ENCODE measurements around the gene UTF1. TPM values are rescaled to one million over a fixed set of nuclear protein-coding genes. Genes with fewer than 3 reads are reported as not detected.

UTF1 gene
- total RNA-seq, 2 donors from 2014 or later: not detected

DNA sequence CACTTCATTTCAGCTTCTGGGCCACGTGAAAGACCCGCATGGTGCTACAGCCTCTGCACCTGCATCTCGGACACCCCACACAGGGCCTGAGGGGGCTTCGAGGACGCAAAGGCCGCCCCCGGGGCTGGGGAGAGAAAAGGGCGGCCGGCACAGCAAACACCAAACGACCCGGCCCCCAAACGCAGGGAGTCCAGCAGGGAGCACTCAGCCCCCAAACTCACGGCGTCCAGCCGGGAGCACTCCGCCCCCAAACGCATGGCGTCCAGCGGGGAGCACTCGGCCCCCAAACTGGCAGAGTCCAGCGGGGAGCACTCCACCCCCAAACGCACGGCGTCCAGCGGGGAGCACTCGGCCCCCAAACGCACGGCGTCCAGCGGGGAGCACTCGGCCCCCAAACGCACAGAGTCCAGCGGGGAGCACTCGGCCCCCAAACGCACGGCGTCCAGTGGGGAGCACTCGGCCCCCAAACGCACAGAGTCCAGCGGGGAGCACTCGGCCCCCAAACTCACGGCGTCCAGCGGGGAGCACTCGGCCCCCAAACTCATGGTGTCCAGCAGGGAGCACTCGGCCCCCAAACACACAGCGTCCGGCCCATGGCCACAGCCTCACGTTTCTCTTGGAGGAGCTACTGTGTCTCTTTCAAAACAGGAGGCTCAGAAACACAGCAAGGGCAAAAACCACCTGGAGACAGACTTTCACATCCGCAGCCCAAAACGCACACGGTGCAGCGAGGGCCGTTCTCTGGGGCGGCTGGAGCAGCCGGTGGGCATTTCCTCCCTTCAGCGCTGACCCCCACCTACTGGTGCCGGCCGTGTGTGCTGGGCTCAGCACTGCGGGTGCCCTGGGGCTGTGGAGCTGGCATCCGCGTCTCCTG, 27.0 kb upstream of the UTF1 start:
- TF ChIP-seq, protein P1, sequence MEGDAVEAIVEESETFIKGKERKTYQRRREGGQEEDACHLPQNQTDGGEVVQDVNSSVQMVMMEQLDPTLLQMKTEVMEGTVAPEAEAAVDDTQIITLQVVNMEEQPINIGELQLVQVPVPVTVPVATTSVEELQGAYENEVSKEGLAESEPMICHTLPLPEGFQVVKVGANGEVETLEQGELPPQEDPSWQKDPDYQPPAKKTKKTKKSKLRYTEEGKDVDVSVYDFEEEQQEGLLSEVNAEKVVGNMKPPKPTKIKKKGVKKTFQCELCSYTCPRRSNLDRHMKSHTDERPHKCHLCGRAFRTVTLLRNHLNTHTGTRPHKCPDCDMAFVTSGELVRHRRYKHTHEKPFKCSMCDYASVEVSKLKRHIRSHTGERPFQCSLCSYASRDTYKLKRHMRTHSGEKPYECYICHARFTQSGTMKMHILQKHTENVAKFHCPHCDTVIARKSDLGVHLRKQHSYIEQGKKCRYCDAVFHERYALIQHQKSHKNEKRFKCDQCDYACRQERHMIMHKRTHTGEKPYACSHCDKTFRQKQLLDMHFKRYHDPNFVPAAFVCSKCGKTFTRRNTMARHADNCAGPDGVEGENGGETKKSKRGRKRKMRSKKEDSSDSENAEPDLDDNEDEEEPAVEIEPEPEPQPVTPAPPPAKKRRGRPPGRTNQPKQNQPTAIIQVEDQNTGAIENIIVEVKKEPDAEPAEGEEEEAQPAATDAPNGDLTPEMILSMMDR (IDR thresholded peaks at IDR 0.05): no peak
- Histone ChIP-seq H3K9me3 (no peaks in the 10 kb centered on the region), H3K27me3 (replicated peaks; ENCODE audit: insufficient read depth) (no peaks in the 10 kb centered on the region), H3K36me3 (no peaks in the 10 kb centered on the region), H3K4me3 (no peak overlapping the region), H3K27ac (no peak overlapping the region), H3K4me1 (ENCODE audit: control insufficient read depth in 1 of 2, low read depth in 2 of 2) (no peaks in the 10 kb centered on the region)
- ATAC-seq (ENCODE audit: insufficient number of reproducible peaks, low FRiP score, low read depth): no peak
- no peak for DNase-seq (ENCODE audit: low spot score)

DNA sequence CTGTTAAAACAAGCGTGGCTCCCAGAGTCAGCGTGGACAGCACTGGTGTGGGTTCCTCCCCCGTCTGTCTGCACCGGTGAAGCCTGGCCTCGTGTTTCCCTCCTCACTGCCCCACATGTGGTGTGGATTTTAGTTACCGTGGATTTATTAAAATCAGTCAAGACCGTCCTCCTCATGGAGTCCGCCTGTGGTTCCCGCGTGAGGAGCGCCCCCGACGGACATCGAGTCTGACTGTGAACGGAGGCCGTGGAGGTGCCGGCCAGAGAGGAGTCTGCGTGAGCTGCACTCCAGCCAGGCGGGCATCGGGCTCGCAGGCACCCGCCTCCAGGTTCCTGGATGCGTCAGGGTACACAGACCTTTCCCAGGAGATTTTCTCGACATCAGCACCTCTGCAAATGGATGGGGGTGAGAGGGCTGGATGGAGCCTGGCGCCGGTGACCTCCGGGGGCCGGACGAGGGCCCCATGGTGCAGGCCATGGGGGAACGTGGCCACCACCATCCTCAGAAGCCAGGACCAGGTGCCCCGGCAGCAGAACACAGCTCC, 26.3 kb upstream of the UTF1 start:
- H3K9me3 ChIP-seq: no peaks in the 10 kb centered on the region
- ATAC-seq (ENCODE audit: insufficient number of reproducible peaks, low FRiP score, low read depth): no peak
- no peaks in the 10 kb centered on the region for H3K27me3 ChIP-seq (replicated peaks; ENCODE audit: insufficient read depth)
- H3K4me1 ChIP-seq (ENCODE audit: control insufficient read depth in 1 of 2, low read depth in 2 of 2): no peaks in the 10 kb centered on the region
- TF ChIP-seq, protein P1 (IDR thresholded peaks at IDR 0.05): no peak
- H3K4me3 ChIP-seq: no peak overlapping the region
- no peak for DNase-seq (ENCODE audit: low spot score)
- H3K27ac ChIP-seq: no peak overlapping the region
- no peaks in the 10 kb centered on the region for H3K36me3 ChIP-seq

DNA sequence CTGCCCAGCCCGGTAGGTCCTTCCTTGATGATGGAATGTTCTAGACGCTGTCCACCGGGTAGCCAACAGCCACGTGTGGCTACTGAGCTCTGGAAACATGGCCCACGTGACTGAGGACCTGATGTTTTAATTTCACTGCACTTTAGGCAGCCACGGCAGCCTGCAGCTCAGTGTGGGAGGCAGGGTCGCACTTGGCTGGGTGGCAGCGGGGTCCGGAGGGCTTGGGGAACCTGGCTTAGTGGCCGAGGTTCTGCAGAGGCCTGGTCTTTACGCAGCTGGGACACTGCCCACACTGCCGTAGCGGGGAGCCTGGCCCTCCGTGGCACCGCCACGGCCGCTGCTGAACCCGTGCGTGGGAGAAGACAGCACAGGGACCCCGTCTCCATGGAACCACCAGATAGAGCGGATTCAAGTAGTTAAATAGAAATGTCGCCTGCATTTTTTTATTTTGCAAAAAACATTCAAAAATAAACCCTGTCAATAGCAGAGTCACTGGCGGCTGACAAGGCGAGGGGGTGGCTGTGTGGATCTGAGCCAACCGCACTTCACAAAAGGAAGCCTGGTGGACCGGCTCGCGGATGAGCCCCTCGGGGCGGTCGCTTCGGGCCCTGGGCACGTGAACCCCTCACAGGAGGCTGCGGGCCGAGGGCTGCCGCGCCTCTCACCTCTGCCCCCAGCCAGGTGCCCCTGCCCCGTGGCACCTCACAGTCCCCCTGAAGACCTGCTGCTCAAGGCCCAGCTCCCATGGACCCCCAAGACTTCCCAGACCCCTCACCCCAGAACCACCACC, 25.6 kb upstream of the UTF1 start:
- Histone ChIP-seq H3K9me3 (no peaks in the 10 kb centered on the region), H3K36me3 (no peaks in the 10 kb centered on the region), H3K27me3 (replicated peaks; ENCODE audit: insufficient read depth) (no peaks in the 10 kb centered on the region), H3K4me3 (no peak overlapping the region), H3K27ac (no peak overlapping the region), H3K4me1 (ENCODE audit: control insufficient read depth in 1 of 2, low read depth in 2 of 2) (no peaks in the 10 kb centered on the region)
- ATAC-seq (ENCODE audit: insufficient number of reproducible peaks, low FRiP score, low read depth): no peak
- DNase-seq (ENCODE audit: low spot score): no peak
- TF ChIP-seq, protein P1 (IDR thresholded peaks at IDR 0.05): no peak

GRCh38 chr10:133205146-133205545, 24.9 kb upstream of the UTF1 start:
- TF ChIP-seq, protein P1 (IDR thresholded peaks at IDR 0.05): no peak
- DNase-seq (ENCODE audit: low spot score): no peak
- Histone ChIP-seq H3K36me3 (no peaks in the 10 kb centered on the region), H3K9me3 (no peaks in the 10 kb centered on the region), H3K4me3 (no peak overlapping the region), H3K4me1 (ENCODE audit: control insufficient read depth in 1 of 2, low read depth in 2 of 2) (no peaks in the 10 kb centered on the region), H3K27me3 (replicated peaks; ENCODE audit: insufficient read depth) (no peaks in the 10 kb centered on the region), H3K27ac (no peak overlapping the region)
- ATAC-seq (ENCODE audit: insufficient number of reproducible peaks, low FRiP score, low read depth): no peak

Measured in thoracic aorta (tissue), 2 donors.